ENCODE results near the gene CFAP57.
A peak's percentile ranks its signal among the peaks of the same experiment; 100 is the strongest.

The CFAP57 gene

DNA sequence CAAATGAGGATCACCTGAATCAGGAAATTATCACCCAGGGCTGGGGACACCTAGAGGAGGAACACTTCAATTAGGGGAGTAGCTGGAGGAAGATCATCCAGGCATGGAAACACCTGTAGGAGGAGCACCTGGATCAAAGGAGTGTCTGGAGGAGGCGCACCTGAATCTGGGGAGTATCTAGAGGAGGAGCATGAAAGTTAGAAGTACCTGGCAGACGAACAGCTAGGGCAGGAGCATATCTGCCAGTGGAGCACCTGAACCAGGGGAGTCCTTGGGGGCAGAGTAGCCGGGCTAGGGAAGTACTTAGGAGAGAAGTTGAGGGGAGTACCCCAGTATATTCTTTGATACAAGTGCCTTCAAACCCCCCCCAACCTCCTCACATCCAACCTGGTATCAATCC lies 111.9 kb downstream of the CFAP57 start:
- no peaks in the 10 kb centered on the region for H3K9me3 ChIP-seq (ENCODE audit: control insufficient read depth in 1 of 2, low read length in 2 of 2)
- no peaks in the 10 kb centered on the region for H3K4me1 ChIP-seq (ENCODE audit: control insufficient read depth in 1 of 2, insufficient read depth in 2 of 2, low read length in 2 of 2)
- H3K4me3 ChIP-seq (ENCODE audit: low read depth in 1 of 2, low read length in 2 of 2), result peak overlapping the region in 1 of 2 donors; percentile 49
- H3K27ac ChIP-seq (ENCODE audit: low read length), result no peak overlapping the region
- no peaks in the 10 kb centered on the region for H3K27me3 ChIP-seq (ENCODE audit: low read depth, low read length)
- no peaks in the 10 kb centered on the region for H3K36me3 ChIP-seq (ENCODE audit: control insufficient read depth in 1 of 2, insufficient read depth in 2 of 2, low read length in 2 of 2)

GRCh38 chr1:43284546-43285110 lies 112.5 kb downstream of the CFAP57 start:
- peak overlapping the region in 1 of 2 donors; percentile 49 for H3K4me3 ChIP-seq (ENCODE audit: low read depth in 1 of 2, low read length in 2 of 2)
- peak overlapping the region; percentile 40 for H3K27ac ChIP-seq (ENCODE audit: low read length)
- no peaks in the 10 kb centered on the region for H3K4me1 ChIP-seq (ENCODE audit: control insufficient read depth in 1 of 2, insufficient read depth in 2 of 2, low read length in 2 of 2)
- H3K27me3 ChIP-seq (ENCODE audit: low read depth, low read length), result no peaks in the 10 kb centered on the region
- H3K9me3 ChIP-seq (ENCODE audit: control insufficient read depth in 1 of 2, low read length in 2 of 2), result no peaks in the 10 kb centered on the region
- H3K36me3 ChIP-seq (ENCODE audit: control insufficient read depth in 1 of 2, insufficient read depth in 2 of 2, low read length in 2 of 2), result no peaks in the 10 kb centered on the region

DNA sequence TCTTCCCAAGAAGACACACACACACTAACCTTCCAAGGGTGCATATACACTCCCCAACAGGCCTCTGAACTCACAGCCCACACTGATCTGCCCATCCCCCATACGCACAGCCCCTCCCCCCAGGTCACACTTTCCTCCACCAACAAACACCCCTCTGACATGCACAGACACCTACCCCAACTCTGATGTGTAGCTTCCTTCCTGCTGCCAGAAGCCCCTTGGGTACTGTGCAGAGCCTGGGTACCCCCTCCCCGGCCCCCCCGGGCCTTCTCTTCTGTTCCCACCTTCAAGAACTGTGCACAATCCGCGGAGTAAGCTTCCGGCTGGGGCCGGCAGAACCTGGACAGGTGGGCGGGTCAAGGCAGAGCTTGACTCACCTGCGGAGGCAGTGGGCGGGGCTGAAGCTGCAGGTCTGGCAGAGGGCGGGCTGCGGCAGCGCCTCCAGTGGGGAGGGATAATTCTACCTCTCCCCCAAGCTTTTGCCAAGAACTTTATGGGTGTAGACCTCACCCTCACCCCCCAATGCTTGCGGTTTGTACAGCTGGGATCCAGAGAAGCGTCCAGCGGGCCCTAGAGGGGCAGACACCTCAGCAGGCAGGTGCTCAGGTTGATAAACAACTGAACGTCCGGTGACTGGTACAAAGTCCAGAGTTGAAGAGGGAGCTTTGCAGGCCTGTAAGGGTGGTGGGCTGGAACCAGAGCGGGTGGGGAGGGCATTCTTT lies 113.3 kb downstream of the CFAP57 start, which contains the start of gene C1orf210:
C1orf210 (minus strand) TSS at position 313 of the 722 bp plus-strand sequence. CDS start 2,311 bp downstream, outside the sequence.
- peak within 1 kb of the TSS; percentile 40 for H3K27ac ChIP-seq (ENCODE audit: low read length)
- no peaks in the 10 kb centered on the region for H3K4me1 ChIP-seq (ENCODE audit: control insufficient read depth in 1 of 2, insufficient read depth in 2 of 2, low read length in 2 of 2)
- no peaks in the 10 kb centered on the region for H3K9me3 ChIP-seq (ENCODE audit: control insufficient read depth in 1 of 2, low read length in 2 of 2)
- no peaks in the 10 kb centered on the region for H3K36me3 ChIP-seq (ENCODE audit: control insufficient read depth in 1 of 2, insufficient read depth in 2 of 2, low read length in 2 of 2)
- no peaks in the 10 kb centered on the region for H3K27me3 ChIP-seq (ENCODE audit: low read depth, low read length)
- H3K4me3 ChIP-seq (ENCODE audit: low read depth in 1 of 2, low read length in 2 of 2), result peak within 1 kb of the TSS in 1 of 2 donors; percentile 49

- Histone ChIP-seq H3K4me3 (ENCODE audit: low read depth in 1 of 2, low read length in 2 of 2) (no peak overlapping the region), H3K4me1 (ENCODE audit: control insufficient read depth in 1 of 2, insufficient read depth in 2 of 2, low read length in 2 of 2) (no peaks in the 10 kb centered on the region), H3K9me3 (ENCODE audit: control insufficient read depth in 1 of 2, low read length in 2 of 2) (no peaks in the 10 kb centered on the region), H3K27me3 (ENCODE audit: low read depth, low read length) (no peaks in the 10 kb centered on the region), H3K27ac (ENCODE audit: low read length) (peak overlapping the region; percentile 40), H3K36me3 (ENCODE audit: control insufficient read depth in 1 of 2, insufficient read depth in 2 of 2, low read length in 2 of 2) (no peaks in the 10 kb centered on the region)
Observed at GRCh38 chr1:43286115-43286514, 114.0 kb downstream of the CFAP57 start.

- no peaks in the 10 kb centered on the region for H3K27me3 ChIP-seq (ENCODE audit: low read depth, low read length)
- no peaks in the 10 kb centered on the region for H3K9me3 ChIP-seq (ENCODE audit: control insufficient read depth in 1 of 2, low read length in 2 of 2)
- no peak overlapping the region for H3K27ac ChIP-seq (ENCODE audit: low read length)
- no peaks in the 10 kb centered on the region for H3K36me3 ChIP-seq (ENCODE audit: control insufficient read depth in 1 of 2, insufficient read depth in 2 of 2, low read length in 2 of 2)
- H3K4me1 ChIP-seq (ENCODE audit: control insufficient read depth in 1 of 2, insufficient read depth in 2 of 2, low read length in 2 of 2), result no peaks in the 10 kb centered on the region
- H3K4me3 ChIP-seq (ENCODE audit: low read depth in 1 of 2, low read length in 2 of 2), result no peak overlapping the region
Observed at GRCh38 chr1:43286533-43286932, 114.4 kb downstream of the CFAP57 start.

- Histone ChIP-seq H3K4me1 (ENCODE audit: control insufficient read depth in 1 of 2, insufficient read depth in 2 of 2, low read length in 2 of 2) (peaks cover 0 to under 1% of the 10 kb centered on the region in 2 donors), H3K36me3 (ENCODE audit: control insufficient read depth in 1 of 2, insufficient read depth in 2 of 2, low read length in 2 of 2) (no peaks in the 10 kb centered on the region), H3K4me3 (ENCODE audit: low read depth in 1 of 2, low read length in 2 of 2) (no peak overlapping the region), H3K27ac (ENCODE audit: low read length) (no peak overlapping the region), H3K9me3 (ENCODE audit: control insufficient read depth in 1 of 2, low read length in 2 of 2) (no peaks in the 10 kb centered on the region), H3K27me3 (ENCODE audit: low read depth, low read length) (no peaks in the 10 kb centered on the region)
Observed at GRCh38 chr1:43288058-43288784, 116.1 kb downstream of the CFAP57 start.

- no peak overlapping the region for H3K4me3 ChIP-seq (ENCODE audit: low read depth in 1 of 2, low read length in 2 of 2)
- no peak overlapping the region for H3K27ac ChIP-seq (ENCODE audit: low read length)
- H3K4me1 ChIP-seq (ENCODE audit: control insufficient read depth in 1 of 2, insufficient read depth in 2 of 2, low read length in 2 of 2), result peaks cover 0 to 3% of the 10 kb centered on the region in 2 donors
- H3K27me3 ChIP-seq (ENCODE audit: low read depth, low read length), result no peaks in the 10 kb centered on the region
- no peaks in the 10 kb centered on the region for H3K9me3 ChIP-seq (ENCODE audit: control insufficient read depth in 1 of 2, low read length in 2 of 2)
- no peaks in the 10 kb centered on the region for H3K36me3 ChIP-seq (ENCODE audit: control insufficient read depth in 1 of 2, insufficient read depth in 2 of 2, low read length in 2 of 2)
Observed at GRCh38 chr1:43288785-43289706, 116.9 kb downstream of the CFAP57 start.

GRCh38 chr1:43292216-43292615 lies 120.1 kb downstream of the CFAP57 start:
- Histone ChIP-seq H3K9me3 (ENCODE audit: control insufficient read depth in 1 of 2, low read length in 2 of 2) (no peaks in the 10 kb centered on the region), H3K27me3 (ENCODE audit: low read depth, low read length) (no peaks in the 10 kb centered on the region), H3K4me1 (ENCODE audit: control insufficient read depth in 1 of 2, insufficient read depth in 2 of 2, low read length in 2 of 2) (peaks cover 7 to 13% of the 10 kb centered on the region in 2 donors), H3K27ac (ENCODE audit: low read length) (no peak overlapping the region), H3K4me3 (ENCODE audit: low read depth in 1 of 2, low read length in 2 of 2) (no peak overlapping the region), H3K36me3 (ENCODE audit: control insufficient read depth in 1 of 2, insufficient read depth in 2 of 2, low read length in 2 of 2) (no peaks in the 10 kb centered on the region)

GRCh38 chr1:43292679-43293078 lies 120.5 kb downstream of the CFAP57 start:
- Histone ChIP-seq H3K27ac (ENCODE audit: low read length) (no peak overlapping the region), H3K27me3 (ENCODE audit: low read depth, low read length) (no peaks in the 10 kb centered on the region), H3K4me1 (ENCODE audit: control insufficient read depth in 1 of 2, insufficient read depth in 2 of 2, low read length in 2 of 2) (peaks cover 7 to 13% of the 10 kb centered on the region in 2 donors)

GRCh38 chr1:43293176-43293575 lies 121.0 kb downstream of the CFAP57 start:
- Histone ChIP-seq H3K27ac (ENCODE audit: low read length) (no peak overlapping the region), H3K27me3 (ENCODE audit: low read depth, low read length) (no peaks in the 10 kb centered on the region), H3K4me3 (ENCODE audit: low read depth in 1 of 2, low read length in 2 of 2) (no peak overlapping the region), H3K4me1 (ENCODE audit: control insufficient read depth in 1 of 2, insufficient read depth in 2 of 2, low read length in 2 of 2) (peaks cover 7 to 13% of the 10 kb centered on the region in 2 donors), H3K36me3 (ENCODE audit: control insufficient read depth in 1 of 2, insufficient read depth in 2 of 2, low read length in 2 of 2) (no peaks in the 10 kb centered on the region), H3K9me3 (ENCODE audit: control insufficient read depth in 1 of 2, low read length in 2 of 2) (no peaks in the 10 kb centered on the region)

More at GRCh38 chr1:43292679-43293078, 120.5 kb downstream of the CFAP57 start:
- no peak overlapping the region for H3K4me3 ChIP-seq (ENCODE audit: low read depth in 1 of 2, low read length in 2 of 2)
- no peaks in the 10 kb centered on the region for H3K36me3 ChIP-seq (ENCODE audit: control insufficient read depth in 1 of 2, insufficient read depth in 2 of 2, low read length in 2 of 2)
- no peaks in the 10 kb centered on the region for H3K9me3 ChIP-seq (ENCODE audit: control insufficient read depth in 1 of 2, low read length in 2 of 2)
